NT2/D1 (cell line): Measurements from ENCODE around the gene KRT15.

Experiments used
- DNase-seq: peaks from one replicate; pipeline ENCODE4 v3.0.0-alpha.2; 2011; ENCODE audit warnings: low read depth, low spot score
- H3K27me3 ChIP-seq: 2 replicates; pipeline ENCODE4 v1.6.0; 2011; ENCODE audit warnings: mild to moderate bottlenecking; ENCODE audit not compliant: insufficient read length, insufficient read depth
- H3K36me3 ChIP-seq: 2 replicates; pipeline ENCODE4 v1.6.1; 2011; ENCODE audit warnings: mild to moderate bottlenecking, low read length, mixed read lengths; ENCODE audit not compliant: insufficient read depth, insufficient read length
- H3K4me1 ChIP-seq: 2 replicates; pipeline ENCODE4 v1.5.1; 2011; ENCODE audit not compliant: insufficient read depth, insufficient read length
- H3K4me3 ChIP-seq: 2 replicates; pipeline ENCODE4 v1.5.1; 2011; ENCODE audit warnings: low read depth; ENCODE audit not compliant: insufficient read length
- H3K9ac ChIP-seq: 2 replicates; pipeline ENCODE4 v1.6.0; 2011; ENCODE audit warnings: low read depth; ENCODE audit not compliant: insufficient read length
- H3K9me3 ChIP-seq: 2 replicates; pipeline ENCODE4 v1.5.1; 2011; ENCODE audit warnings: mild to moderate bottlenecking, low read length; ENCODE audit not compliant: insufficient read depth
- SUZ12 ChIP-seq: IDR thresholded peaks from 2 replicates; pipeline ENCODE4 v1.6.1; 2011; ENCODE audit not compliant: insufficient read length, insufficient read depth; ENCODE audit errors: extremely low read depth
- YY1 ChIP-seq: IDR thresholded peaks from 2 replicates; pipeline ENCODE4 v1.6.1; 2011; ENCODE audit not compliant: insufficient read length, insufficient read depth
- ZNF274 ChIP-seq: IDR thresholded peaks from 2 replicates; pipeline ENCODE4 v1.6.1; 2011; ENCODE audit warnings: mild to moderate bottlenecking, low read depth, low read length

KRT15 gene

DNA sequence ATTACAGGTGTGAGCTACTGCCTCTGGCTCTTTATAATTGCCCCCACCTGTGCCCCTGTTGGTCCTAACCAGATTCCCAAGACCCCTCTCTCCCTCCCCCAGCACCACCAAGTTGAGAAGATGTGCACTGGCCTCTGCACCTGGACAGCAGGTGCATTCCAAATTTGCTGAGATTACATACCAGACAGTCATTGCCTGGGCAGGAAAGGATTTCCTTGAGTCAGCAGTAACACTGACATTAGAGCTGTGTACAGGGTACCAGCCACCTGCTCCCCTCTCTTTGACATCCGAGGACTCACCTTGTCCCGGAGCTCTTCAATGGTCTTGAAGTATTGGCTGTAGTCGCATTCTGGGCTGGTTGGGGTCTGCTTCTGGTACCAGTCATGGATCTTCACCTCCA is 659 bp downstream of the KRT15 start:
- Histone ChIP-seq H3K36me3 (peaks cover 11% of the 10 kb centered on the region), H3K27me3 (no peaks in the 10 kb centered on the region), H3K9ac (no peak overlapping the region), H3K4me1 (peaks cover 28% of the 10 kb centered on the region), H3K4me3 (no peak overlapping the region), H3K9me3 (no peaks in the 10 kb centered on the region)
- TF ChIP-seq SUZ12 (no peak), ZNF274 (no peak), YY1 (no peak)
- DNase-seq: no peak

DNA sequence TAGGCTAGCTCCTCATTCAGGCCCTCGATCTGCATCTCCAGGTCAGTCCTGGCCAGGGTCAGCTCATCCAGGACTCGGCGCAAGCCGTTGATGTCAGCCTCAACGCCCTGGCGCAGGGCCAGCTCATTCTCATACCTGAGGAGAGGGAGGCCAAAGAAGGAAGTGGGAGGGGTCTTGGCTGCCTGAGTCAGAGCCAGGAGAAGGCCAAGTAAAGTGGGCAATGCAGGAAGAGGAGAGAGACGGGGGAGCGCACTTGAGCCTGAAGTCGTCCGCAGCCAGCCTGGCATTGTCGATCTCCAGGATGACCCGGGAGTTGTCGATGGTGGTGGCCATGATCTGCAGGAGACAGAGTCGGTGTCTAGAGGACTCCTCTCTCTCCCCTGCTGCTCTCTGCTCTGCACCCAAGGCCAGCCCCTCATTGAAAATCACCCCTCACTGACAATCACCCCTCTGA is 1.8 kb downstream of the KRT15 start:
- Histone ChIP-seq H3K9me3 (no peaks in the 10 kb centered on the region), H3K36me3 (no peaks in the 10 kb centered on the region), H3K9ac (no peak overlapping the region), H3K4me1 (peaks cover 21% of the 10 kb centered on the region), H3K27me3 (no peaks in the 10 kb centered on the region), H3K4me3 (no peak overlapping the region)
- DNase-seq: no peak
- no peak for TF ChIP-seq ZNF274
- TF ChIP-seq YY1: no peak
- TF ChIP-seq SUZ12: no peak

DNA sequence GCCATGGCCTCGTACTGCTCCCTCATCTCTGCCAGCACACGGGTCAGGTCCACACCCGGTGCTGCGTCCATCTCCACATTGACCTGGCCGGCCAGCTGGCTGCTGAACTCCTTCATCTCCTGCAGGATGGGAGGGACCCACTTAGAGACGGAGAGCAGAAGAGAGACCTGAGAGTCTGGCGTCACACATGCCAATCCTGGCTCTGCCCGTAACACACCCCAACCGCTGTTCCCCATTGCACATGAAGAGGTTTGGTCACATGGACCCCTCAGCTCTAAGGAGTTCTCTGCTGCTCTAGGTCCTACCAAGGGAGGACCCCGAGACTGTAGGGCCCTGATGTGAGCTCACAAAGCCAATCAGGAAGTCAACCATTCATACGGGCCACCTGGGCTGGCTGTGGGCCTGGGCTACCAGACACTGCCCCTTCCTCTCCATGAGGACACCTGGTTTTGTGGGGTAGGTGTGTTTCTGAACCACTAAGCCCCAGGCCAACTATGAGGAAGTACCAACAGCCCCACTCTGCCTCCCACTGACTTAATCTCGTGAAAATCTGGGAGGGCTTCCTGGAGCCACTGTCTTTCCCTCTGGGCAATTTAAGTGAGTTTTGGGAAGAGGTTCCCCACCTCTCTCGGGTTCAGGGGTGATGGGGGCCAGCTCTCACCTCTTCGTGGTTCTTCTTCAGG is 2.4 kb downstream of the KRT15 start:
- no peak for TF ChIP-seq YY1
- no peak for DNase-seq
- Histone ChIP-seq H3K9me3 (no peaks in the 10 kb centered on the region), H3K4me3 (no peak overlapping the region), H3K9ac (no peak overlapping the region), H3K27me3 (no peaks in the 10 kb centered on the region), H3K4me1 (peaks cover 16% of the 10 kb centered on the region), H3K36me3 (no peaks in the 10 kb centered on the region)

DNA sequence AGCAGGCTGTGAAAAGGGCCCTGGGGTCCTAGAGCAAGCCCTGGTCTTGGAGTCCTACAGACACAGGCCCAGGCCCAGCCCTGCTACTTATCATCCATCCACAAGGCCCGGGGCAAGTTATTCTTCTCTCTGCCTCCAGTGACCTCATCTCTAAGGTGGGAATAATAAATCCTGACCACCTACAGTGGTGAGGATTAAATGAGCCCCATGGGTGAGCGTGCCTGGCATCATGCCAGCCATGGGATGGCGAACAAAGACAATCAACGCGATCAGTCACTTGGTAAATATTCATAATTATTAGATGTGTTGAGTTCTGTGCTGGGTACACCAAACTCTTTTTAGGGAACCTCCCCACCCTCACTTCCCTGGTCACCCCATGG is 5.5 kb downstream of the KRT15 start:
- no peak for DNase-seq
- TF ChIP-seq SUZ12 (no peak), ZNF274 (no peak), YY1 (no peak)
- H3K4me3 ChIP-seq: no peak overlapping the region

DNA sequence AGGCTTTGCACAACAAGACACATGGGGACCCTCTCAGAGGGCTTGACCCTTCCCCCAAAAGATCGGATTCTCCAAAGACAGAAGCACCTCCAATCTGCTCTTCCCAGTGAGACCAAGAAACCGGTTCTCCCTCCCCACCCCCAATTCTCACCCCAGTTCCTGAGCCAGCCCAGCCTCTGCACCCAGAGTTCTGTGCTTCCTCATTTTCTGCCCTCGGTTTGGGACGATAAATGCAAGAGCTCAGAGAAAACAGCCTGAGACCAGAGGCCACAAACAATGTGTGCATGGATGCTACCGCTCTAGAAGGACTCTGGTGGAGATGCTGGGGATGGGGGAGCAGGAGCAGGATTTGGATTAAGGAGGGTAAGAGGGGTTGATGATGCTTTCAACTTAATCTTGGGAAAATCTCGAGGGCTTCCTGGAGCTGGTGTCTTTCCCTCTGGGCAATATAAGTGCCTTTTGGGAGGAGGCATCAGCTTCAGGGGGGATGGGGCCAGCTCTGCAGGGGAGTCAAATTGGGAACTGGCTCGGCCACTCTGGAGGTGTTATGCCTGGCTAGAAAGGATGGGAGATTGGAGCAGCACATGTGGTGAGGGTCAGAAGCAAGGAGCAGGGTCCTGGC is 6.0 kb downstream of the KRT15 start:
- TF ChIP-seq SUZ12 (no peak), ZNF274 (no peak), YY1 (no peak)
- H3K9me3 ChIP-seq: no peaks in the 10 kb centered on the region
- H3K4me1 ChIP-seq: peaks cover 12% of the 10 kb centered on the region
- H3K36me3 ChIP-seq: no peaks in the 10 kb centered on the region
- no peak for DNase-seq
- H3K4me3 ChIP-seq: no peak overlapping the region
- no peak overlapping the region for H3K9ac ChIP-seq
- H3K27me3 ChIP-seq: no peaks in the 10 kb centered on the region

More for the DNA sequence above, 5.5 kb downstream of the KRT15 start:
- Histone ChIP-seq H3K4me1 (peaks cover 12% of the 10 kb centered on the region), H3K27me3 (no peaks in the 10 kb centered on the region), H3K36me3 (no peaks in the 10 kb centered on the region), H3K9me3 (no peaks in the 10 kb centered on the region), H3K9ac (no peak overlapping the region)

DNA sequence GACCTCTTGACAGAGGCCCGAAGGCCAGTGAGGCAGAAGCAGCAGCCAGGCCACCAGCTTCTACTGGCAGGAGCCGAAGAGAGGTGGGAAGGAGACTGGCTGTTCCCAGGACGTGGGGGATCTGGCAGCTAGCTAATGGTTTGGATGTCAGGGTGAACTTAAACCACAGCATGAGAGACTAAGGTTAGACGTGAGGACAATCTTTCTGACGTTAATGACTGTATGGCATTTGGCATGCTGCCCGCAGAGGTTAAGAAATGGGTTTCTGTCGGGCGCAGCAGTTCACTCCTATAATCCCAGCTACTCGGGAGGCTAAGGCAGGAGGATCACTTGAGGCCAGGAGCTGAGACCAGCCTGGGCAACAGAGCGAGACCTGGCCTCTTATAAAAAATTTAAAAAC is 7.0 kb downstream of the KRT15 start:
- Histone ChIP-seq H3K9ac (no peak overlapping the region), H3K9me3 (no peaks in the 10 kb centered on the region), H3K4me1 (peaks cover 9% of the 10 kb centered on the region), H3K4me3 (no peak overlapping the region), H3K36me3 (no peaks in the 10 kb centered on the region), H3K27me3 (no peaks in the 10 kb centered on the region)
- DNase-seq: no peak
- no peak for TF ChIP-seq SUZ12
- TF ChIP-seq ZNF274: no peak
- no peak for TF ChIP-seq YY1

DNA sequence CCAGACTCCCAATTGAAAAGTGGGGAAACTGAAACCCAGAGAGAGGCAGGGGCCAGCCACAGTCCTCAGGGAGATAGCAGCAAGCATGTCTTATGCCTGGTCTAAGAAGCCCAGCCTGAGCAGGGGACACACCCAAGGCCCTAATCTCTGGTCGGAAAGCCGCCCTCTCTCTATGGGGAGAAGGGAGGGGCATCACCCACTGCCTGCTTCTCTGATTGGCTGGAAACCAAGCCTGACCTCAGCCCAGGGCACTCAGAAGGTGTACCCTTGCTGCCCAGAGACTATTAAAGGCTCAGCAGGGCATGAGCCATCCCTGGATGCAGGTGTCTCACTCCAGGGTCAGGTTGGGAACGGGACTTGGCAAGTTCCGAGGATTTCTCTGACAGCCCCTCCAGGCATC is 7.6 kb downstream of the KRT15 start:
- no peak overlapping the region for H3K9ac ChIP-seq
- no peak for DNase-seq

More for the DNA sequence above, 7.6 kb downstream of the KRT15 start:
- TF ChIP-seq YY1 (no peak), ZNF274 (no peak), SUZ12 (no peak)
- peaks cover 9% of the 10 kb centered on the region for H3K4me1 ChIP-seq
- H3K9me3 ChIP-seq: no peaks in the 10 kb centered on the region
- H3K36me3 ChIP-seq: no peaks in the 10 kb centered on the region
- no peak overlapping the region for H3K4me3 ChIP-seq
- no peaks in the 10 kb centered on the region for H3K27me3 ChIP-seq
